H4 (cell line): Measurements from ENCODE around the gene SLC8A2. TPM values are rescaled to one million over a fixed set of nuclear protein-coding genes. Genes with fewer than 3 reads are reported as not detected.

ENCODE experiments used
- DNase-seq: peaks from one replicate; pipeline ENCODE4 v3.0.0-alpha.2; 2015; ENCODE audit warnings: low spot score
- total RNA-seq: library from RNA; depleted of rRNA; stranded (reverse); fragments of >200 nt; shearing (Covaris generic); gene quantifications from 2 replicates; pipeline ENCODE4 v1.2.3, GENCODE V29; 2014

Gene SLC8A2
- total RNA-seq, 1 experiment from 2014 or later, result 0.19 TPM

DNA sequence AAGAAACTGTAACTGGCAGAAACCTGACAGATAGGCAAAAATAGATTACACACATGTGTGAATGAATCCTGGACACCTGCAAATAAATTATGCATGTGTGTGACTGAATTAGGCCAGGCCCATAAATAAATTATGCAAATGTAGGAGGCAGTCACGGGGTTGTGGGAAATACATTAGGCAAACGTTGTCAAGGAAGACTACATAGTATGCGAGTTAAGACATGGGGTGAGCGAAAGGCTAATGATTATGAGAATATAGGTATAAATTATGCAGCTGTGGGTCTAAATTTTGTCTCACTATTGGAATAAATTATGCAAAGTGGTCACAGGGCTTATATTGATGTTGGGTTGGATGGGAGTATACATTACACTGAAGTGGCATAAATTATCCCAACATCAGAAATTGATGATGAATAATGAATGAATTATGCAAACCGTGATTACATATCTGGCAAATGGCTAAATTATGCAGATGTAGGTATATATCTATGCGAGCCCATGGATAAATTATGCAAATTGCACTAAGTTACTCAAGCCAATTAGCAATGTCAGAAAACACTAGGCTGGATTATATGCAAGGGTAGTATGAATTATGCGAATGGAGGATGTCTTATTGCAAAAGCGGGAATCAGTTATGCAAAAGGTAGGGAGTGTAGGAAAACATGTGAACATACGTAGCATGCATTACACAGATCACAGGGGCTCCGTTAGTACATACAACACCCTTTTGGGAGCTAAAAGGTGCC lies 6.8 kb downstream of the SLC8A2 start:
- DNase-seq, result no peak

DNA sequence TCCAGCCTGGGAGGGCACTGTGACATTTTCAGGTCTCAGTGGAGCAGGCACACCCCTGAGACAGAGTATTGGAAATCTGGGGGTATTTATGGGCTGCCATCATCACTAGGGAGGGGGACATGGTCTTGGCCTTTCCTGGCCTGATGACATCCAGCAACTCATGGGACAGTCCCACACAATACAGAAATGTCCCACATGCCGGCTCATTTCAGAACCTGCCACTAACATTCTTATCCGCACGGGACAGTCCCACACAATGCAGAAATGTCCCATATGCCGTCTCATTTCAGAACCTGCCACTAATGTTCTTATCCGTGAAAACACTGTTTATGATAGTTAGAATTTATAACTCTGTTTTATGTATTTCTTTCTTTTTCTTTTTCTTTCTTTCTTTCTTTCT lies 9.8 kb downstream of the SLC8A2 start:
- DNase-seq, result no peak

GRCh38 chr19:47459477-47459876 lies 12.2 kb downstream of the SLC8A2 start:
- no peak for DNase-seq

GRCh38 chr19:47458672-47459071 lies 13.0 kb downstream of the SLC8A2 start:
- DNase-seq, result no peak

DNA sequence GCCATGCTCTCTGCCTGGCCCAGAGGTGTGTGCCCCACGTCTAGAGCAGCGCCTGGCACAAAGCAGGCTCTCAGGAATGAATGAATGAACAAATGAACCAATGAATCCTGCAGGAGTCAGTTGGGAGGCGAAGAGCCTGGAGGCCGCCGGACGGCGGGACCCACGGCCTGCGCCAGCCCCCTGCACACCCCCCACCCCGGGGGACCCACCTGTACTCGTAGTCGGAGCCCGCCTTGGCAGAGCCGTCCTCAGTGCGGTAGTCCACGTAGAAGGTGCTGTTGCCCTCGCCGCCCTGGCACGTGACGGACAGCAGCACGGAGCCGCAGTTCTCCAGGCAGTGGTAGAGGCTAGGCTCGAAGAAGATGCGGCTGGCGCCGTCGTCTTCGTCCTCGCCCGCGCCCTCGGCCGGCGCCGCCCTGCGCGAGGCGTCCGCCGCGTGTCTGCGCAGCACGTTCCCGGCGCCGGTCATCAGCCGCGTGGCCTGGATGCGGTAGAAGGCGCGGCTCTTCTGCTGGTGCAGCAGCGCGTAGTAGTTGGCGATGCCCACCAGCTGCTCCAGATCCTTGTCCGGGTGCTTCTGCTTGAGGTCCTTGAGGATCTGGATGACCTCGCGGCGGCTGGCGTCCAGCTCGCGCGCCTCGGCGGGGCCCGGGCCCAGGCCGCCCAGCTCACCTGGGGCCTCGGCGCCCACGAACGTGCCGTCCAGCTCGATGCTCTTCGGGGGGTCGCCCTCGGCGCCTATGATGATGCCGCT lies 14.8 kb downstream of the SLC8A2 start:
- DNase-seq, result no peak

DNA sequence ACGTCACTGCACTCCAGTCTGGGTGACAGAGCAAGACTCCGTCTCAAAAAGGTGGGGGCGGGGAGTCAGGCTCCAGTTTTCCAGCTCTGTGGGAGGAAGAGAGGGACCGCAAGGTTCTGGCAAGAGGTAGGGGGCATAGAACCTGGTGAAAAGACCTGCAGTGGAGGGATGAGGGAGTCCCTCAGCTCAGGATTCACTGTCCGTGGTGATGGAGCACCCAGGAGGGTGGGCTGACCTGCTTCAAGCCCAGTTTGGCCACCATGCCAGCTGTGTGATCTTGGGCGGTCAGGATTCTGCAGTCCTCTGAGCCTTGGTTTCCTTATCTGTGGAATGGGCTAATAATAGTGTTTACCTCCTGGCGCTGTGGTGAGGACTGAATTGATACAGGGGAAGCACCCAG lies 21.2 kb downstream of the SLC8A2 start:
- DNase-seq, result no peak

DNA sequence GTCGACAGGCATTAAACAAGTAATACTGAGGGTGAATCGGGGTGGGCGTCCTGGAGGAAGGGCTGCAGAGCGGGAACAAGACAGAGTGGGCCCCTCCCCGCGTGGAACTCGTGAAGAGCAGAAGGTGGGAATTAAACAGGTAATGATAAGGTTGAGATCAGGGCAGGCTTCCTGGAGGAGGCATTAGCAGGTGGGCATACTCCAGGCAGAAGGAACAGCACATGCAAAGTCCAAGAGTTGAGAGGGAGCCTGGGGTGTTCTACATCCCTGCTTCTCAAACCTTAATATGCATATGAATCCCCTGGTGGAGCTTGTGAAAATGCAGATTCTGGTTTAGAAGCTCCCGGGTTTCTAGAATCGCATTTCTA lies 23.3 kb downstream of the SLC8A2 start:
- no peak for DNase-seq

- no peak for DNase-seq
These were observed 24.0 kb downstream of the SLC8A2 start for GRCh38 chr19:47447470-47448359.

GRCh38 chr19:47446534-47447469 lies 24.9 kb downstream of the SLC8A2 start:
- DNase-seq, result no peak

DNA sequence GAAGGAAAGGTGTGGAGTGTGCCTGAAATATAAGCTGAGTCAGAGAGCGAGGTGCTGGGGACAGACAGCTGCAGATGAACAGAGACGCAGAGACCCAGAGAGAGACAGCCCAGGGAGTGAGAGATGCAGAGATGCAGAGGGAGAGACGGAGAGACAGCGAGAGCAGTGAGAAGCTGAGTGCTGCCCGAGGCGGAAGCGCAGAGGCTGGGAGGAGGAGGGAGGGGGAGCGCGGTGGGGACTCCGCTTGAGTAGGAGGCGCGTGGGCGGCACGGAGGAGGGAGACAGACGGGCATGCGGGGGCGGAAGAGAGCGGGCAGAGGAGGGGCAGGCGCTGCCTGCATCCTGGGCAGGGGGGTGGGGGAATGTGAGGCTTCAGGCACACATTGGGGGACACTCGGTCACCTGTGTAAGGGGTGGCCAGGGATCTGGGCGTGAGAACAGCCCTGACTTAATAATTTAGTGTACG lies 25.7 kb downstream of the SLC8A2 start:
- DNase-seq, result peak; percentile 67

DNA sequence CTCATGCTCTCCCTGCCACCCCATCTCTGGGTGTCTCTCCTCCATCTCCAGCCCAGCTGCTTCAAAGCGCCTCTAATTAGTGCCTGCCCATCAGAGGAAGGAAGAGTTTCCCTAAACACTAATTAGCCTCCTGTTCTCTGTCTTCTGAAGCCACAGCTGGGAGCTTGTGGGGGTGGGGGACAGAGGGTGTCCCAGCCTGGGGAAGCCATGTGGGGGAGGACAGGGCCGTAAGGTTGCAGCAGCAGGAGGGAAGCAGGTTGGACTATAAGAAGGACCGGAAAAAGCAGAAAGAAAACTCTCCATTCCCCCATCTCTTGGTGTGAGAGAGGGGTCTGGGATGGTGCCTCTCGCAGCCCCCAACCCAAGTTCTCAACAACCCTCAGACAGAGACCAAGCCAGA lies 26.2 kb downstream of the SLC8A2 start:
- no peak for DNase-seq

- DNase-seq, result no peak
These were observed 27.3 kb downstream of the SLC8A2 start for GRCh38 chr19:47444388-47444821.

DNA sequence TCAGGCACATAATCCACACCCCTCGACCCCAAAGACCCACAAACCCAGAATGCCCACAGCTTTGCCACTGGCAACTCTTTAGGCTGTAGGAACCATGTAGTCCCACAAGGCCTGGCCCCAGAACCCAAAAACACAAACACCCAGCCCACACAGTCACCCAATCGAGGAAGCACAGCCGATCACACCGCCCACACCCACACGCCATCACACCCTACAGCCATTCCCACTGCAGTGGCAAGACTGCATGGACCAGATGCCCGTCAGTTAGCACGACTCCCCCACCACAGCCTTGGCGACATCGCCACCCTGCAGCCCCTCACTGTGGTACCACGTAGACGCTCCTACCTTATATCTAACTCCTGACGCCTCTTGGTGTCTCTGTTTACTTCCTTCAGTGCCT lies 28.4 kb downstream of the SLC8A2 start:
- DNase-seq, result no peak

- DNase-seq, result no peak
These were observed 32.9 kb downstream of the SLC8A2 start for GRCh38 chr19:47438793-47439220.

DNA sequence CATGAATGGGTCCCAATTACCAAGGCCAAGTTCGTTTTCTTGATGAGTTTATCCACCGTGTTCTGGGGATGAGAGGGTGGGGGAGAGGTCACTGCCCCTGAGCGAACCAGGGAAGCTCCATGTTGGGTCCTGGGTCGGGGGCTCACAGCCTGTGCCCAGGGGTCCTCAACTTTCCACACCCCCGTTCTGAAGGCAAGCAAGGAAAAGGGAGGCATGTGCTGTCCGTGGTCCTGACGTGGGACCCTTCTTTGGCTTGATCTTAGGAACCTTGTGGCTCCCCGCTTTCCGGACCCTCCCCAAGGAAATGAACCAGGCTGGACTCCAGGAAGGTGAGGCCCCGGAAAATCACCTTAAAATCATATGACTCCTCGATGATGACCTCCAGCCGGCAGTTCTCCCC lies 34.2 kb downstream of the SLC8A2 start:
- DNase-seq, result no peak

DNA sequence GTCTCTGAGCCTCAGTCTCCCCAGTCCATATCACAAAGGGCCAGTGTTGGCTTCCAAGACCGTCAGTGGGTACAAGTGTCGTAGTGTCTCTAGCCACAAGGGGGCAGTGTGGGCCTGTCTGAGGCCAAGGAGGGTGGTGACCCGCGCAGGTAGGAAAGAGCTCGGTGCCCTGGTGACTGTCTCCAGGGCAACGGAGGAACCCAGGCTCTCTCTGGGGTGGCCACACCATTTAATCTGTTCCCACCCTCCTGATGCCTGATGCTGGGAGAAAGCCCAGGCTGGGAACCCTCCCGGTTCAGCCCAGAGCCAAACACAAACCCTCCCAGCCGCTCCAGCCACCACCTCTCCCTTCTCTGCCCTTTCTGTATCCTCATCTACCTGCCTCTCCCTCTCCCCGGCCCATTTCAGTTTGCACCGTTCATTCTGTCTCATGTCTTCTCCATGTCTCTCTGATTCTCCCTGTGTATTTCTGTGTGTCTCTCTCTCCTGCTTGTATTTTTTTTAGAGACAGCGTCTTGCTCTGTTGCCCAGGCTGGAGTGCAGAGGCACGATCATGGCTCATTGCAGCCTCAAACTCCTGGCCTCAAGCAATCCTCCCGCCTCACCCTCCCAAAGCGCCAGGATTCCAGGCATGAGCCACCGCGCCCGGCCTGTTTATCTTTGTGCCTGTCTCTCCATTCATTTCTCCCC lies 34.8 kb downstream of the SLC8A2 start:
- DNase-seq, result peak; percentile 73

- DNase-seq, result no peak
These were observed 35.7 kb downstream of the SLC8A2 start for GRCh38 chr19:47435883-47436417.

DNA sequence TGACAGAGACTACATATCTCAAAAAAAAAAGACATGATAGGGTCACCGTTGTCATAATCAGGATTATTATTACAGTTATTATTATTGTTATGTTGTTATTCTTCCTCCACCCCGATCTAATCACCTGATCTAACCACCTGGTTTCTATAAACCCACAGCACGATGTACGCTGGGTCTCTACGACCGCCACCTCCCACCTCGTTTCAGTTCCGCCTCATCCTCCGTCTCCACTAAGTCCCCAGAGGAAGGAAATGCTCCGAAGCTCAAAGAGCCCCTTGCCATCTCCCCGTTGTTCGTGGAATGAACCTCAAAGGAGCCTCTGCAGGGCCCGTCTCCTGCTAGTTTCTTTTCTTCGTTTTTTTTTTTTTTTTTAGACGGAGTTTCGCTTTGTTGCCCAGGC lies 36.5 kb downstream of the SLC8A2 start:
- no peak for DNase-seq

DNA sequence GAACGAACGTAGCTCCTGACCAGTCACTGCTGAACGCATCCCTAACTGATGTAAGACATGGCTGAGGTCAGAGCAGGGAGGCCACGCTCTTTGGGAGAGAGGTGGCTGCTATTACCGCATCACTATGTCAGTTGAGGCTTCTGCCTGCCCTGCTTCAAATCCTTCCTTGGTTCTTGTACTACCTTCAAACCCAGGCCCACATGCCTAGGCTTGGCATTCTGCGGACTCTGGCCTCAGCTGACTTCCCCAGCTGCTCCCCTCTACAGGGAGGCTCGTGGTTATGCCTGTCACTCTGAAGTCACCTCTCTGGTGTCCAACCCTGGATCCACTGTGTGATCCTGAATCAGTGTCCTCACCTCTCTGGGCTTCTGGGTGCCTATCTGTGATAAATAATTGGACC lies 37.6 kb downstream of the SLC8A2 start:
- no peak for DNase-seq

DNA sequence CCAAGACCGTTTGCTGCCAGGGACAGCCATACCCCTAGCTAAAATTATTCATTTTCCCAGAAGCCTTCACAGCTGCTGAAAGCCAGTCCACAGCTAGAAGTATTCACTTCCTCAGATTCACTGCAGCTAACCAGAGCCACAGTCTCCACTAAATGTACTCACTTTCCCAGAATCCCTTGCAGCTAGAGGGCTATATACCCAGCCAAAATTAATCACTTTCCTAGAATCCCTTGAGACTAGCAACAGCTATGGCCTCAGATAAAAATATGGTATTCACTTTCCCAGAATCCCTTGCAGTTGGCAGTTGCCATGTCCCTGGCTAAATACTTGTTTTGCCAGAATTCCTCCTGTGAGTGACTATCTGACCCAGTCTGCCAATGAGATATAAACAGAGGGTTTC lies 38.6 kb downstream of the SLC8A2 start:
- no peak for DNase-seq
